GM12878 (cell line): Measurements from ENCODE around the gene PIEZO2. TPM values are rescaled to one million over a fixed set of nuclear protein-coding genes. Genes with fewer than 3 reads are reported as not detected.
A peak's percentile ranks its signal among the peaks of the same experiment; 100 is the strongest.

Experiments used
- ATAC-seq: fragments of 200-7000 bp; cut with Tn5 transposase; 3 replicates; pipeline ENCODE4 v1.9.1; 2020; ENCODE audit warnings: mild to moderate bottlenecking, moderate library complexity
- BruUV-seq: library from RNA; stranded (reverse); fragments of 400-500 nt; replicated peaks from 2 replicates; lab custom pipeline; 2021; lab: Mats Ljungman, UMichigan
- CTCF ChIA-PET: fragments of 300-600 bp; sonication (Branson Sonifier 250); formaldehyde crosslinking; extraction: SDS; loops from one replicate; lab custom pipeline; 2021; ENCODE audit warnings: inconsistent platforms; lab: Yijun Ruan, JAX
- POLR2A ChIA-PET: fragments of 350-600 bp; formaldehyde crosslinking; extraction: SDS; loops from one replicate; lab custom pipeline; 2021; ENCODE audit warnings: inconsistent platforms; lab: Charles Lee
- RAD21 ChIA-PET: fragments of 300-600 bp; sonication (Branson Sonifier 250); formaldehyde crosslinking; loops from one replicate; lab custom pipeline; 2023; ENCODE audit warnings: antibody characterized with exemption; ENCODE audit not compliant: unreplicated experiment; lab: Charles Lee
- SMC1A ChIA-PET: fragments of 300-600 bp; sonication (Branson Sonifier 250); formaldehyde crosslinking; loops from one replicate; lab custom pipeline; 2023; ENCODE audit not compliant: unreplicated experiment, uncharacterized antibody; lab: Charles Lee
- DNase-seq: peaks from one replicate; pipeline ENCODE4 v3.0.0-alpha.2; 2011; ENCODE audit warnings: low read depth, low spot score
- FAIRE-seq: peaks from 3 replicates; lab custom pipeline; 2011; peaks lifted over from hg19 to GRCh38; lab: Jason Lieb, UNC
- H2AFZ ChIP-seq: 2 replicates; pipeline ENCODE4 v1.6.0; 2011; ENCODE audit warnings: low read depth, low read length, control low read depth; ENCODE audit not compliant: control insufficient read depth
- H3K27ac ChIP-seq: 2 replicates; pipeline ENCODE4 v1.5.1; 2011; ENCODE audit warnings: control low read depth; ENCODE audit not compliant: control insufficient read depth, insufficient read depth
- H3K27me3 ChIP-seq, 2 experiments: replicated peaks in 1 of 2; 2 replicates each; pipeline versions ENCODE4 v1.6.0 to v1.6.1; 2011; ENCODE audit warnings: low read length in 1 of 2; ENCODE audit not compliant: control insufficient read depth in 2 of 2, insufficient read depth in 2 of 2
- H3K36me3 ChIP-seq, 2 experiments: 2 replicates each; pipeline ENCODE4 v1.5.1; 2011; ENCODE audit warnings: low read length in 1 of 2; ENCODE audit not compliant: control insufficient read depth in 2 of 2, insufficient read depth in 2 of 2
- H3K4me1 ChIP-seq: 2 replicates; pipeline ENCODE4 v1.6.1; 2011; ENCODE audit warnings: mild to moderate bottlenecking, low read length, moderate library complexity, mixed read lengths; ENCODE audit not compliant: control insufficient read depth, insufficient read depth
- H3K4me2 ChIP-seq: 2 replicates; pipeline ENCODE4 v1.6.0; 2011; ENCODE audit warnings: control low read depth; ENCODE audit not compliant: control insufficient read depth, insufficient read depth
- H3K4me3 ChIP-seq: fragments of 200-600 bp; sonication (generic); 2 replicates; pipeline ENCODE4 v1.5.1; 2016
- H3K79me2 ChIP-seq: 2 replicates; pipeline ENCODE4 v1.6.0; 2011; ENCODE audit warnings: low read length; ENCODE audit not compliant: control insufficient read depth, insufficient read depth
- H3K9ac ChIP-seq: 2 replicates; pipeline ENCODE4 v1.8.0; 2011; ENCODE audit warnings: low read length, control low read depth, mixed read lengths; ENCODE audit not compliant: control insufficient read depth, insufficient read depth
- H3K9me3 ChIP-seq: replicated peaks from 3 replicates; pipeline ENCODE4 v1.5.1; 2011; ENCODE audit warnings: mild to moderate bottlenecking, low read length; ENCODE audit not compliant: control insufficient read depth, insufficient read depth
- H4K20me1 ChIP-seq: 2 replicates; pipeline ENCODE4 v1.6.0; 2011; ENCODE audit not compliant: control insufficient read depth, insufficient read depth
- BMI1 ChIP-seq: fragments of 450-650 bp; IDR thresholded peaks from 2 replicates; pipeline ENCODE4 v1.6.1; 2016; ENCODE audit warnings: mild to moderate bottlenecking, moderate library complexity, borderline replicate concordance
- CHD4 ChIP-seq: fragments of 200-600 bp; sonication (generic); IDR thresholded peaks from 2 replicates; pipeline ENCODE4 v1.6.1; 2016; ENCODE audit warnings: mild to moderate bottlenecking
- ESRRA ChIP-seq: IDR thresholded peaks from 2 replicates; pipeline ENCODE4 v1.6.1; 2012; ENCODE audit warnings: mild to moderate bottlenecking, low read length, improper control_type of control experiment
- GATAD2B ChIP-seq: fragments of 450-650 bp; conservative IDR thresholded peaks from 2 replicates; pipeline ENCODE4 v1.6.1; 2017; ENCODE audit warnings: low read depth, mild to moderate bottlenecking, moderate library complexity
- HDGF ChIP-seq: fragments of 450-650 bp; IDR thresholded peaks from 2 replicates; pipeline ENCODE4 v1.6.1; 2016; ENCODE audit warnings: antibody characterized with exemption
- IRF4 ChIP-seq: IDR thresholded peaks from 2 replicates; pipeline ENCODE4 v1.6.1; 2011; ENCODE audit warnings: low read depth, low read length
- MAX ChIP-seq: IDR thresholded peaks from 2 replicates; pipeline ENCODE4 v1.6.1; 2012; ENCODE audit warnings: low read depth, low read length, improper control_type of control experiment
- MEF2B ChIP-seq: fragments of 450-650 bp; IDR thresholded peaks from 2 replicates; pipeline ENCODE4 v1.6.1; 2018; ENCODE audit warnings: mild to moderate bottlenecking, moderate library complexity; ENCODE audit not compliant: partially characterized antibody, poor library complexity, severe bottlenecking
- MYB ChIP-seq: fragments of 150-350 bp; IDR thresholded peaks from 2 replicates; pipeline ENCODE4 v1.6.1; 2014; ENCODE audit warnings: mild to moderate bottlenecking, low read depth, low read length, borderline replicate concordance
- NBN ChIP-seq: fragments of 450-650 bp; IDR thresholded peaks from 2 replicates; pipeline ENCODE4 v1.6.1; 2016
- NFIC ChIP-seq: IDR thresholded peaks from 2 replicates; pipeline ENCODE4 v1.6.1; 2012; ENCODE audit warnings: low read depth, mild to moderate bottlenecking, inconsistent platforms, low read length, moderate library complexity
- RB1 ChIP-seq: fragments of 450-650 bp; formaldehyde crosslinking; IDR thresholded peaks from 2 replicates; pipeline ENCODE4 v1.6.1; 2017; ENCODE audit warnings: mild to moderate bottlenecking, borderline replicate concordance
- STAT1 ChIP-seq: fragments of 450-650 bp; conservative IDR thresholded peaks from 2 replicates; pipeline ENCODE4 v1.6.1; 2014; ENCODE audit warnings: antibody characterized with exemption, mild to moderate bottlenecking
- TCF12 ChIP-seq: IDR thresholded peaks from 2 replicates; pipeline ENCODE4 v1.6.1; 2011; ENCODE audit warnings: low read depth, mild to moderate bottlenecking, low read length
- ZNF687 ChIP-seq: fragments of 450-650 bp; IDR thresholded peaks from 2 replicates; pipeline ENCODE4 v1.6.1; 2017; ENCODE audit warnings: mild to moderate bottlenecking, moderate library complexity
- WGBS: methylation state at CpG from one replicate; pipeline ENCODE4 v1.1.6; 2016; ENCODE audit warnings: low lambda C conversion rate; ENCODE audit not compliant: insufficient replicate concordance, insufficient coverage; ENCODE audit errors: missing lambda C conversion rate; 5-methylcytosine and 5-hydroxymethylcytosine counted together
- in situ Hi-C: fragments of 300-500 bp; cut with MboI; formaldehyde crosslinking; loops from 9 replicates; pipeline ENCODE4 v1.14.3; 2018; ENCODE audit warnings: mixed read lengths
- intact Hi-C: fragments of 100-400 bp; cut with micrococcal nuclease; formaldehyde crosslinking; loops from one replicate; pipeline ENCODE4 v1.14.2; 2022; ENCODE audit not compliant: unreplicated experiment
- polyA plus RNA-seq, 11 experiments: library from polyadenylated mRNA; depleted of rRNA in 4 of 11; unstranded in 6 of 11; stranded (reverse) in 5 of 11; fragments of >200 nt; fragmentation: Nextera tagmentation in 4 of 11; fragmentation: Illumina TruSeq in 1 of 11; extraction: Ambion mirVana in 4 of 11; extraction: Trizol in 1 of 11; gene quantifications; 1 replicate in 1 of 11; 2 replicates in 10 of 11; pipeline versions ENCODE4 v1.2.1 to v1.2.3, GENCODE V29; 2011 to 2016; ENCODE audit warnings: inconsistent platforms in 2 of 11, missing spikeins in 2 of 11, low read depth in 1 of 11
- total RNA-seq, 4 experiments: library from RNA; depleted of rRNA in 3 of 4; stranded (reverse); fragments of >200 nt in 3 of 4; fragmentation: Illumina TruSeq in 1 of 4; extraction: Trizol in 1 of 4; gene quantifications; 2 replicates each; pipeline versions ENCODE4 v1.2.1 to v1.2.3, GENCODE V29; 2013 to 2021
- TF ChIP-seq, protein P1 (sequence below): IDR thresholded peaks from 2 replicates; pipeline ENCODE4 v1.6.1; 2012; ENCODE audit warnings: low read length, inconsistent platforms
- TF ChIP-seq, protein P2 (sequence below): IDR thresholded peaks from 2 replicates; pipeline ENCODE4 v1.6.1; 2011; ENCODE audit warnings: mild to moderate bottlenecking, low read depth, low read length, moderate library complexity; ENCODE audit not compliant: insufficient replicate concordance

Gene PIEZO2
- total and polyA plus RNA-seq, 10 of the 15 experiments (the other 5 are each of a cell fraction or from before 2014, with no cell fraction given) = 6.7 to 42.3 (median 27.4) TPM

- in situ Hi-C loops = no loop called here
- H3K4me3 ChIP-seq = no peak overlapping the region
- DNase-seq = no peak
- WGBS = 73% methylated on average over 5 of the region's 5 CpGs
- H3K27ac ChIP-seq = peak overlapping the region; percentile 66
- ChIA-PET RAD21 (interaction anchor here (1.0 to 1.4 kb wide), 3 partner anchors 25 to 73 kb away, joined by 3 to 8 read pairs (median 3); no protein-coding TSS in a partner anchor), POLR2A (interaction anchor here (0.7 to 0.9 kb wide), 2 partner anchors 33 to 36 kb away, joined by 4 to 6 read pairs; no protein-coding TSS in a partner anchor), SMC1A (interaction anchor here (0.7 to 1.5 kb wide), 10 partner anchors 15 to 127 kb away, joined by 3 to 13 read pairs (median 4); no protein-coding TSS in a partner anchor), CTCF (interaction anchor here (0.6 to 1.1 kb wide), 6 partner anchors 27 to 1899 kb away, joined by 3 to 4 read pairs (median 3); no protein-coding TSS in a partner anchor)
- no peak overlapping the region for H2AFZ ChIP-seq
- H3K9me3 ChIP-seq = no peaks in the 10 kb centered on the region
- peak; percentile 62 for ATAC-seq
- peak; percentile 41 for FAIRE-seq
- H3K4me1 ChIP-seq = peaks cover 28% of the 10 kb centered on the region
- H3K4me2 ChIP-seq = peak overlapping the region; percentile 50
- peaks cover 53% of the 10 kb centered on the region for H3K79me2 ChIP-seq
- H3K27me3 ChIP-seq = no peaks in the 10 kb centered on the region
- intact Hi-C loops = loop anchor here (5.0 kb wide), 1 partner anchor 65 kb away; no protein-coding TSS in a partner anchor
- no peak overlapping the region; the same call in 1 of the 2 replicates for H3K9ac ChIP-seq
- no TSS peak for BruUV-seq
- no peaks in the 10 kb centered on the region for H3K36me3 ChIP-seq
- H4K20me1 ChIP-seq = no peaks in the 10 kb centered on the region
- peak; percentile 99 for TF ChIP-seq HDGF
- peak; percentile 48 for TF ChIP-seq MEF2B
- TF ChIP-seq MYB = no peak
- no peak for TF ChIP-seq MAX
- TF ChIP-seq NBN = peak; percentile 96
- no peak for TF ChIP-seq CHD4
- TF ChIP-seq STAT1 = no peak
- TF ChIP-seq ZNF687 = peak; percentile 67
- TF ChIP-seq IRF4 = peak; percentile 27; the same call in 1 of the 2 replicates
- peak; percentile 56; the same call in 1 of the 2 replicates for TF ChIP-seq BMI1
- no peak for TF ChIP-seq TCF12
- TF ChIP-seq, protein P1, sequence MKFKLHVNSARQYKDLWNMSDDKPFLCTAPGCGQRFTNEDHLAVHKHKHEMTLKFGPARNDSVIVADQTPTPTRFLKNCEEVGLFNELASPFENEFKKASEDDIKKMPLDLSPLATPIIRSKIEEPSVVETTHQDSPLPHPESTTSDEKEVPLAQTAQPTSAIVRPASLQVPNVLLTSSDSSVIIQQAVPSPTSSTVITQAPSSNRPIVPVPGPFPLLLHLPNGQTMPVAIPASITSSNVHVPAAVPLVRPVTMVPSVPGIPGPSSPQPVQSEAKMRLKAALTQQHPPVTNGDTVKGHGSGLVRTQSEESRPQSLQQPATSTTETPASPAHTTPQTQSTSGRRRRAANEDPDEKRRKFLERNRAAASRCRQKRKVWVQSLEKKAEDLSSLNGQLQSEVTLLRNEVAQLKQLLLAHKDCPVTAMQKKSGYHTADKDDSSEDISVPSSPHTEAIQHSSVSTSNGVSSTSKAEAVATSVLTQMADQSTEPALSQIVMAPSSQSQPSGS = peak; percentile 29; the same call in 1 of the 2 replicates
- 0 out of 2 replicates have a peak, but pooled peaks have one; percentile 31 for TF ChIP-seq GATAD2B
- TF ChIP-seq, protein P2, sequence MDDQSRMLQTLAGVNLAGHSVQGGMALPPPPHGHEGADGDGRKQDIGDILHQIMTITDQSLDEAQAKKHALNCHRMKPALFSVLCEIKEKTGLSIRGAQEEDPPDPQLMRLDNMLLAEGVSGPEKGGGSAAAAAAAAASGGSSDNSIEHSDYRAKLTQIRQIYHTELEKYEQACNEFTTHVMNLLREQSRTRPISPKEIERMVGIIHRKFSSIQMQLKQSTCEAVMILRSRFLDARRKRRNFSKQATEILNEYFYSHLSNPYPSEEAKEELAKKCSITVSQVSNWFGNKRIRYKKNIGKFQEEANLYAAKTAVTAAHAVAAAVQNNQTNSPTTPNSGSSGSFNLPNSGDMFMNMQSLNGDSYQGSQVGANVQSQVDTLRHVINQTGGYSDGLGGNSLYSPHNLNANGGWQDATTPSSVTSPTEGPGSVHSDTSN = peak; percentile 34
- peak; percentile 59; the same call in 1 of the 2 replicates for TF ChIP-seq ESRRA
- 0 out of 2 replicates have a peak, but pooled peaks have one; percentile 32 for TF ChIP-seq NFIC
- no peak for TF ChIP-seq RB1
Measured at GRCh38 chr18:11077548-11078187, 71.7 kb downstream of the PIEZO2 start.
